GM19351 (cell line): ENCODE results near the gene CACNA1H.
"Not testable (repeated sequence)": the region's sequence is repeated elsewhere in the genome, so short reads cannot be mapped to it uniquely, and the experiment has no call there.

Experiments used
- ATAC-seq: cut with Tn5 transposase; IDR thresholded peaks from one replicate; pipeline ENCODE4 v1.9.1; 2021; ENCODE audit warnings: mild to moderate bottlenecking, moderate library complexity; ENCODE audit not compliant: unreplicated experiment

The CACNA1H gene

DNA sequence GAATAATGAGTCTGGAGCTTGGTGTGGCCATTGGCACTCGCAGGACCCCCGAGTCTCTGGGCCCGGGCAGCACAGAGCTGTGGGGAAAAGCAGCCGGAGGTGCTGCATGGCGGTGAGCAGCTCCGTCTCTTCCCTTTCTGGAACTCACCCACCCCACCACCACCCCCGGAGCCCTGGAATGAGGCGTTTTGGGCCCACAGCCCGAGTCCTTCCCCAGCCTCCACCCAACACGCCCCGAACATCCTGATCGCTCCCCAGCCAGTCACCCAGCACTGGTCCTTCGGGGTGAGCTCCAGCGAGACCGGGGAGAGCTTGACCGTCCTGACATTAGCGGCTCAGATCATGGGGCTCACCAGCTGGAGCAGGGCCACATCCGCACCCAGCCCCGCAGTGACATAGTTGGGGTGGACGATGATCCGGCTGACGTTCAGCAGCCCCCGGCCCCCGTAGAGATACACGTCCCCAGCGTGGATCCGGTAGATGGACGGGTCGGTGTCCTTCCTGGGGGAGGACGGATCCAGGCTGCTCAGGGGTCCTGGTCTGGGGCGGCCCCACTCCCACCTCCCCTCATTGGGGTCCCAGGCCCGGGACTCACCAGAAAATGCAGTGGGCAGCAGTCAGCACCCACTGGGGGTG is 109.4 kb downstream of the CACNA1H start:
- no peak for ATAC-seq

GRCh38 chr16:1262846-1263221 is 109.9 kb downstream of the CACNA1H start:
- no peak for ATAC-seq

GRCh38 chr16:1263591-1264344 is 110.9 kb downstream of the CACNA1H start:
- no peak for ATAC-seq

DNA sequence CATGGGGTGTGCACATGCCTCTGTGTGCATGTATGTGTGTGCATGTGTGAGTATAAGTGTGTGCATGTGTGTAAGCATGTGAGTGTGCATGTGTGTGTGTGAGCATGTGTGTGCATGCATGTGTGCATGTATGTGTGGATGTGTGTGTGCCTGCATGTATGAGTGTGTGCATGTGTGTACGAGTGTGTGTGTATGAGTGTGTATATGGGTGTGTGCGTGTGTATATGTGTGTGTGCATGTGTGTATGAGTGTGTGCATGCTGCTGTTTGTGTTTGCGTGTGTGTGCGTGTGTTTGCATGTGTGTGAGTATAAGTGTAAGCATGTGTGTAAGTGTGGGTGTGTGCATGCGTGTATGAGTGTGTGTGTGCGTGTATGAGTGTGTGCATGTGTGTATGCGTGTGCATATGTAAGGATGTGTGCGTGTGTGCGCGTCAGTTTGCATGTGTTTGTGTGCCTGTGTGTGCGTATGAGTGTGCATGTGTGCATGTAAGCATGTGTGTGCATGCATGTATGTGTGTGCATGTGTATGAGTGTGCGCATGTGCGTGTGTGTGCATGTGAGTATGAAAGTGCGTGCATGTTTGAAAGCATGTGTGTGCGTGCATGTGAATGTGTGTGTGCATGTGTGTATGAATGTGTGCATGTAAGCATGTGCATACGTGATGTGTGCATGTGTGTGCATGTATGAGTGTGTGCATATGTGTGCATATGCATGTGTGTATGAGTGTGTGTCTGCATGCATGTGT is 111.6 kb downstream of the CACNA1H start:
- no peak for ATAC-seq

- no peak for ATAC-seq
These were observed 112.3 kb downstream of the CACNA1H start for GRCh38 chr16:1265090-1265630.

DNA sequence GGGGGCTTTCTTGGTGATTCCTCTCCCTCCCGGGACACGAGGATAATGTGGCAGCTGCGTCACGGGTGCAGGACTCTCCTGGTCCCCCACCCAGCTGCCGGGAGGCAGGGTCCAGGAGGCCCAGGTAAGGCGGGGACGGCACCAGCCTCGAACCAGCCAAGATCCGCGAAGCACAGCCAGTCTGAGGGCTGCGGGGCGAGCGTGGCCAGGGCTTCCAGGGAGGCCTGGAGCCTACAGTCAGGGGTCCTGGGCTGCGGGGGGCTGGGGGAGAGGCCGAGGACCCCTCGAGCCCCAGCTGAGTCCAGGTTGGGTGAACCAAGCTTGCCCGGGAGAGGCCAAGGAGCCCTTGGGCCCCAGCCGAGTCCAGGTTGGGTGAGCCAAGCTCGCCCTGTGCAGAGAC is 112.9 kb downstream of the CACNA1H start:
- no peak for ATAC-seq

DNA sequence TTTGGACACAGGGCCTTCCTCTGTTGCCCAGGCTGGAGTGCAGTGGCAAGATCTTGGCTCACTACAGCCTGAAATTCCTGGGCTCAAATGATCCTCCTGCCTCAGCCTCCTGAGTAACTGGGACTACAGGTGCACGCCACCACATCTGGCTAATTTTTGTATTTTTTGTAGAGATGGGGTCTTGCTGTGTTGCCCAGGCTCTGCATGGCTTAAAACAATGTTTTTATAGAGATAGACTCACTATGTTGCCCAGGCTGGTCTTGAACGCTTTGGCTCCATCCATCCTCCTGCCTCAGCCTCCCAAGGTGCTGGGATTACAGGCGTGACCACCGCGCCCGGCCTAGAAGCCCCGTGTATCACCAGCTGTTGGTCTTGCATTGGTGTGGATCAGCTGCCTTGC is 116.5 kb downstream of the CACNA1H start:
- not testable (repeated sequence) for ATAC-seq

GRCh38 chr16:1271380-1271723 is 118.4 kb downstream of the CACNA1H start:
- ATAC-seq = no peak
